ENCODE data around the gene RNF217.

The RNF217 gene

DNA sequence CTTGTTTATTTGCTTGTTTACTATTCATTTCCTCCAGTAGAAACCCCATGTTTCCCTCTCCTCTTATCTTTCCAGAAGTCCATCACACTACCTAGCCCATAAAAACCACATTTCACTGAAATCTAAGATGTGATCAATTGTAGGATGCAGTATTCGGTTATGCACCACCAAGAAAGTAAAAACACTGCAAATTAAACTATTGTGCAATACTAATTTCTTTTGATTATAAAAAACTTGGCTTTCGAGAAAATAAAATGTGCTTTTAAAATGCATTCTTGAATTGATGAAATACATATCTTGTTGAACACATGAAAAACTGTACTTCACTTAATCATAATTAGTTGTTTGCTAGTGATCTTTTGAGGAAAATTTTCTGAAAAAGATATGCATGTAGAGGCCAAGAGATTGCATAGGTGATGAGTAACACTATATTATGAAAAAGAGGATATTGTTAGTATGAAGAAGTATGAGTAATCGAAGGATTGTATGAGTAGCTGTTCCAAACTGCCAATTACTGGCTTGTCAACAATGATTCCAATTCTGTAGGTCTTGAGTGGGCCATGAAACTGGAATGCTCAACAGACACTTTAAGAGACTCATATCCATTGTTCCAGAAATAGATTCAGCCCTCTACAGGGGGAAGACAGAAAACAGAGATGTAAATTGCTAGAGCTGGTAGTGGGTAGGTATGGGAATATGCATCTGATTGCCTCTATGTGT, 79.7 kb downstream of the RNF217 start:
- TF ChIP-seq CTCF (IDR thresholded peaks at IDR 0.05; ENCODE audit: insufficient read depth, missing control alignments): no peak
- DNase-seq (ENCODE audit: insufficient read length, low spot score): no peak
- peak; percentile 41 for FAIRE-seq

DNA sequence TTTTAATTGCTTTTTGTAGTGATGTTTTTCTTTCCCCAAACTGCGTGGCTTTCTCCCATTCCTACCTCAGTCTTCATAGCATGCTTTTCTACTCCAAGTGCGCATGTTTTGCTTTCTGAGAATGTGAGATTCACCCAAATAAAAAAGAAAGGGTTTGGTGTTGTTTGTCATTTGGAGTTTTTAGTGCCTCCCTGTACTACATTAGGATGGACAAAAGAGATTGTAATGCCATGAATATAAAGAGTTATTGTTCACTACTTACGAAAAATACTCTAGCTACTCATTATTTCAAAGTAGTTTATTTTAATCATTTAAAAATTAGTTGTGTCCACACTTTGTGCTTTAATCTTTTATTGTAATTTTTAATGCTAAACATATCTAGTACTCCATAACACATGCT, 81.8 kb downstream of the RNF217 start:
- no peak for DNase-seq (ENCODE audit: insufficient read length, low spot score)
- no peak for FAIRE-seq
- no peak for TF ChIP-seq CTCF (IDR thresholded peaks at IDR 0.05; ENCODE audit: insufficient read depth, missing control alignments)

DNA sequence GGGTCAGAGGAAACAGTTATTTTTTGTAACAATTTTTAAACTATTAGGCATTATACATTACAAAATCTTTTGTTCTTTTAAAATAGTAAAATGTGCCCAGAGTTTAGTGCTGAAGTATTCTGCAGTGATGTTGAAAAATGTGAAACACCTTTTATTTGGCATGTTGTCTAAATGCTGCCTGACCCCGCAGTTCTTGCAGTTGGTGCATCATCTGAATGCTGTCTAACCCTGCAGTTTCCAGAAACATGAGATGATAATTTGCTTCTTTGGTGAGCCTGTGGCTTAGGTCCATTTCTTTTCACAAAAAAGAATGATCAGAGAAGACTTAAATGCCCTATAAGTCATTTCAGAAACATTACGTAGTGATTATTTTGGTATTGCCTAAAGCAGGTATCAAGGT, 82.4 kb downstream of the RNF217 start:
- no peak for FAIRE-seq
- DNase-seq (ENCODE audit: insufficient read length, low spot score): no peak
- TF ChIP-seq CTCF (IDR thresholded peaks at IDR 0.05; ENCODE audit: insufficient read depth, missing control alignments): no peak

DNA sequence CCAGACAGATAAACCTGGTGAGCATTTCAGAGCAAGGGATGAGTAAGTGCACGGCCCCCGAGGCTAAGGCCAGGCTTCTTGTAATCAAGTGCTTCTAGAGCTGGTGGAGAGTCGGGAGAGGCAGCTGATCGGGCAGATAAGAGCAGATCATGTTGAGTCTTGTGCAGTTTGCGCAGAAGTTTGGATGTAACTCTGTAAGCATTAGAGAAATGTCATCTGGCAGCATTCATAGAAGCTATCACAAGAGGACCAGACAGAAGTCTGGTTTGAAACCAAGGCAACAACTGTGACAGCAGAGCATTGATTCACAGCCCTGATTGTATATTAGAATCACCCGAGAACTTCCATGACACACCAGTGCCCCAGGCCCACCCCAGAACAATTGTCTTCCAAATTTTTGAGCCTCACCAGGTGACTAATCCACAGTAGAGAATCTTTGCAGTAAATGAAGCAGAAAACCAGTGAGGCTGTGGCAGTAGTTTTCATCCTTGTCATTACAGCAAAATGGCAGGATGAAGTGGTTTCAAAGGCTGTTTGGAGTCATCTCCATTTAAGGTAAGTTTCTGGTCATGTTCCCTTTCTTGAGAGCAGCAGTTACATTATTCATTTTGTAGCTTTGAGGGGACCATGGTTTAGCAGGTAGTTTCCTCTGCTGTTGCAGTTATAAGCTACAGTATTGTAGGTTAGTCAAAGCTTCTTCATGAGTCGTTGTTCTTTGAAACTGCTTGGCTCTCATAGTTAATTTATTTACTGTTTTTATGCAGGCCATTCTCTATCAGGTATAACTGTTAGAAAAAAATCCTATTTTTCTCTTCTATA, 84.1 kb downstream of the RNF217 start:
- FAIRE-seq: no peak
- TF ChIP-seq CTCF (IDR thresholded peaks at IDR 0.05; ENCODE audit: insufficient read depth, missing control alignments): no peak
- DNase-seq (ENCODE audit: insufficient read length, low spot score): no peak

DNA sequence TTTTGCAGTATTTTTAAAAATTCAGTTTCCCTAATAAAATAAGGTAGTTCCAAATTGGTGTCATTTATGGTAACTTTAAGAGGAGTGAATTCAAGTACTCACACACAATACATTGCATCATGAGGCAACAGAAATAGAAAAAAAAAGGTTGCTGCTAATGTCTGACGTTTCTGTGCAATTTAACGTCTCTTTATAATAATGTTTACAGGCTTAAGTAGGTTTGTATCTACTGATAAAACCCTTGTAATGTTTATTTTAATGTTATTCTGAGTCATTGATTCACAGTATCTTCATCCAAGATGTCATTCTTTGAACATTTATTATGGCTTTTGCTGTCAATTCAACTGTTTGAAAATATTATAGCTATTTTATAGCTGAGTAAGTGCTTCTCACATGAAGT, 86.0 kb downstream of the RNF217 start:
- DNase-seq (ENCODE audit: insufficient read length, low spot score): no peak
- FAIRE-seq: no peak
- TF ChIP-seq CTCF (IDR thresholded peaks at IDR 0.05; ENCODE audit: insufficient read depth, missing control alignments): no peak

DNA sequence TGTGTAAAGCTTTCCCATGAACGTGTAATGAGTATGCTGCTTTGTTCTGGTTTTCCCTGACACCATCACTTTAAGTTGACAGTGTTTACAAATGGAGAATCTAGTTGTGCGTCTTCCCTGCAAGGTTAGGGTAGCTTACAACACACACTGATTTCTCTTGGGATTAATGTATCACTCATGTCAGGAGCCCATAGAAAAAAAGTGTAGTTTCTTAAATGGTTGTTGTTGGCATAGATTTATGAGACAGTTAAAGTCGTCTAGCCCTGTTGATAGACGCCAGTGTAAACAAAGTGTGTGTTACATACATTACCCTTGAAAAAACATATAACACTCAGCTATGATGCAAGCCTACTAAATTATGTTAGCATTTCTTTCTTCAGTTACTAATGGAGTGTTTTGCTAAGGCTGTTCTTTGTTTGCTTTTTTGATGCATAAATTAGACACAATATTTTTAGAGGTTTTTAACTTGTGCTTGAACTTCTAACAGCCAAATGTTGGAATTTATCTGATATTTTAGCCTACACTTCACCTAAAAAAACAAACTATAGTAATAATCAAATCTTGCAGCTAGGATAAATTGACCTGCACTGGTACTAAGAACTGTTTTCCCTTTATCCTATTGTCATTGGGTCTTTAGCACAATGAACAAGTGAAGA, 88.6 kb downstream of the RNF217 start:
- peak; percentile 75 for FAIRE-seq
- no peak for TF ChIP-seq CTCF (IDR thresholded peaks at IDR 0.05; ENCODE audit: insufficient read depth, missing control alignments)
- no peak for DNase-seq (ENCODE audit: insufficient read length, low spot score)
